Stimulated activated memory B cell treated with anti-CD40 and anti-IgM and Interleukin-4, amounts not matched to agents 10 μg/mL and 1 μg/mL and 100 μg/mL, for 72 hours (primary cell): ENCODE results near the gene CFTR.

ENCODE experiments used
- ATAC-seq: fragments of 150-1000 bp; cut with Tn5 transposase; 2 replicates; pipeline ENCODE4 v1.10.0; 2021
- H3K27ac Mint-ChIP-seq: one replicate; pipeline ENCODE4 v1.8.0; 2022; ENCODE audit warnings: mild to moderate bottlenecking, mixed read lengths
- H3K27me3 Mint-ChIP-seq: one replicate; pipeline ENCODE4 v1.8.0; 2022; ENCODE audit warnings: mixed read lengths
- H3K36me3 Mint-ChIP-seq: one replicate; pipeline ENCODE4 v1.8.0; 2022; ENCODE audit warnings: mixed read lengths
- H3K4me1 Mint-ChIP-seq: one replicate; pipeline ENCODE4 v1.8.0; 2022; ENCODE audit warnings: mixed read lengths
- H3K4me3 Mint-ChIP-seq: one replicate; pipeline ENCODE4 v1.8.0; 2022; ENCODE audit warnings: mild to moderate bottlenecking, moderate library complexity, mixed read lengths
- H3K9me3 Mint-ChIP-seq: one replicate; pipeline ENCODE4 v1.8.0; 2022; ENCODE audit warnings: mixed read lengths

CFTR gene

DNA sequence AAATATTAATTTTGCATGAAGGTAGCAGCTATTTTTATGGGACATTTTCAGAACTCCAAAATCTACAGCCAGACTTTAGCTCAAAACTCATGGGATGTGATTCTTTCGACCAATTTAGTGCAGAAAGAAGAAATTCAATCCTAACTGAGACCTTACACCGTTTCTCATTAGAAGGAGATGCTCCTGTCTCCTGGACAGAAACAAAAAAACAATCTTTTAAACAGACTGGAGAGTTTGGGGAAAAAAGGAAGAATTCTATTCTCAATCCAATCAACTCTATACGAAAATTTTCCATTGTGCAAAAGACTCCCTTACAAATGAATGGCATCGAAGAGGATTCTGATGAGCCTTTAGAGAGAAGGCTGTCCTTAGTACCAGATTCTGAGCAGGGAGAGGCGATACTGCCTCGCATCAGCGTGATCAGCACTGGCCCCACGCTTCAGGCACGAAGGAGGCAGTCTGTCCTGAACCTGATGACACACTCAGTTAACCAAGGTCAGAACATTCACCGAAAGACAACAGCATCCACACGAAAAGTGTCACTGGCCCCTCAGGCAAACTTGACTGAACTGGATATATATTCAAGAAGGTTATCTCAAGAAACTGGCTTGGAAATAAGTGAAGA is 112.3 kb downstream of the CFTR start:
- Mint-ChIP-seq H3K27me3 (no peaks in the 10 kb centered on the region), H3K27ac (no peak overlapping the region), H3K36me3 (no peaks in the 10 kb centered on the region), H3K4me1 (no peaks in the 10 kb centered on the region), H3K9me3 (no peaks in the 10 kb centered on the region), H3K4me3 (no peak overlapping the region)
- no peak for ATAC-seq

DNA sequence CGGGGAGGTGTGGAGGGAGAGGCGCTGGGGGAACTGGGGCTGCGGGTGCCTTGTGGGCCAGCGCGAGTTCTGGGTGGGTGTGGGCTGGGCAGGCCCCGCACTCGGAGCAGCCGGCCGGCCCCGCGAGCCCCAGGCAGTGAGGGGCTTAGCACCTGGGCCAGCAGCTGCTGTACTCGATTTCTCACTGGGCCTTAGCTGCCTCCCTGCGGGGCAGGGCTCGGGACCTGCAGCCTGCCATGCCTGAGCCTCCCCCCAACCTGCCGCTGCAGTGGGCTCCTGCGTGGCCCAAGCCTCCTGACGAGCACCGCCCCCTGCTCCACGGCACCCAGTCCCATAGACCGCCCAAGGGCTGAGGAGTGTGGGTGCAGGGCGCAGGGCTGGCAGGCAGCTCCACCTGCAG is 116.3 kb downstream of the CFTR start:
- Mint-ChIP-seq H3K4me1 (no peaks in the 10 kb centered on the region), H3K36me3 (no peaks in the 10 kb centered on the region), H3K27ac (no peak overlapping the region), H3K4me3 (no peak overlapping the region), H3K27me3 (no peaks in the 10 kb centered on the region), H3K9me3 (no peaks in the 10 kb centered on the region)
- ATAC-seq, result no peak

DNA sequence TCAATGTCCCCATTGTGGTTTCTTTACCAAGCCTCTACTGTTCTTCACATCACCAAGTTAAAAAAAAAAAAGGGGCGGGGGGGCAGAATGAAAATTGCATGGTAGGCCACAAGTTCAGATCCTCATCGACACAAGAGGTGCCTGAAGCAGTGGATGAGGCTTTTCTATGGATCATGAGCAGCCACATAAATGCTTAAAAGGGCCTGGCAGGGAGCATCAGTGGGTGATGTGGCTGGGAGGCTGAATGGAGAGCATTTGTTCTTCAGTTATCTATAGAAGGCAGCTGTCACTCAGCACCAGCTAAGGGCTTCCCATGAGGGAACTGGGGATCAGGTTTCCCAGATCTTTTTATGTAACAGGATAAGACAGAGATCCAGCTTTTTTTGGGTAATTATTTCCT is 117.9 kb downstream of the CFTR start:
- no peak overlapping the region for H3K27ac Mint-ChIP-seq
- no peaks in the 10 kb centered on the region for H3K4me1 Mint-ChIP-seq
- no peaks in the 10 kb centered on the region for H3K9me3 Mint-ChIP-seq
- H3K4me3 Mint-ChIP-seq, result no peak overlapping the region
- H3K27me3 Mint-ChIP-seq, result no peaks in the 10 kb centered on the region
- no peak for ATAC-seq
- no peaks in the 10 kb centered on the region for H3K36me3 Mint-ChIP-seq

- H3K27me3 Mint-ChIP-seq, result no peaks in the 10 kb centered on the region
- no peak for ATAC-seq
- no peak overlapping the region for H3K27ac Mint-ChIP-seq
- H3K4me1 Mint-ChIP-seq, result no peaks in the 10 kb centered on the region
- peaks cover under 1% of the 10 kb centered on the region for H3K9me3 Mint-ChIP-seq
- H3K4me3 Mint-ChIP-seq, result no peak overlapping the region
- H3K36me3 Mint-ChIP-seq, result no peaks in the 10 kb centered on the region
Observed at GRCh38 chr7:117600911-117601310, 121.1 kb downstream of the CFTR start.

DNA sequence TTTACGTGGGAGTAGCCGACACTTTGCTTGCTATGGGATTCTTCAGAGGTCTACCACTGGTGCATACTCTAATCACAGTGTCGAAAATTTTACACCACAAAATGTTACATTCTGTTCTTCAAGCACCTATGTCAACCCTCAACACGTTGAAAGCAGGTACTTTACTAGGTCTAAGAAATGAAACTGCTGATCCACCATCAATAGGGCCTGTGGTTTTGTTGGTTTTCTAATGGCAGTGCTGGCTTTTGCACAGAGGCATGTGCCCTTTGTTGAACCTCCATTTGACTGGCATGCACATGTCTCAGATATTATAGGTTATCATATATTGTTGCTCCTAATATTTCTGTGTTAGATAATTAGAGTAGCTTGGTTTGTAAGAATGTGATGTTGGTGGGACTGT is 123.8 kb downstream of the CFTR start:
- no peak overlapping the region for H3K27ac Mint-ChIP-seq
- ATAC-seq, result no peak
- no peak overlapping the region for H3K4me3 Mint-ChIP-seq
- no peaks in the 10 kb centered on the region for H3K4me1 Mint-ChIP-seq
- no peaks in the 10 kb centered on the region for H3K27me3 Mint-ChIP-seq
- H3K9me3 Mint-ChIP-seq, result peaks cover 2% of the 10 kb centered on the region
- no peaks in the 10 kb centered on the region for H3K36me3 Mint-ChIP-seq

DNA sequence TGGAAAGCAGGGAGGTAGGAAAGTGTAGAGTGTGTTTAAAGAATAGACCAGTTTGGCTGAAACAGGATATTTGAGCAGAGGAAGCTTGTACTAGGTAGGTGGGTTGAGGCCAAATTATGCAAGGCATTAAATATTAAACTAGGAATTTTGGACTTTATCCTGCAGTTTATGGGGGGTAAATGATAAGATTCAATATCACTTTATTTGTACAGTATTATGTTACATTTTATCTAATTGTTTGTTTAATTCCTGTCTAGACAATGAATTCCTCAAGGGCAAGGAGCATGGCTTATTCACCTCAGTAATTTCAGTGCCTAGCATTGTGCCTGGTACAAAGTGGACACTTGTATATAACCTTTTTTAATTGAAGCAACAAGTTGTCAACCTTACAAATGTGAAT is 125.9 kb downstream of the CFTR start:
- ATAC-seq, result no peak
- H3K4me3 Mint-ChIP-seq, result no peak overlapping the region
- no peak overlapping the region for H3K27ac Mint-ChIP-seq
- no peaks in the 10 kb centered on the region for H3K36me3 Mint-ChIP-seq
- H3K9me3 Mint-ChIP-seq, result peaks cover 2% of the 10 kb centered on the region
- no peaks in the 10 kb centered on the region for H3K4me1 Mint-ChIP-seq
- H3K27me3 Mint-ChIP-seq, result no peaks in the 10 kb centered on the region

- H3K36me3 Mint-ChIP-seq, result no peaks in the 10 kb centered on the region
Observed at GRCh38 chr7:117606132-117606531, 126.3 kb downstream of the CFTR start.

DNA sequence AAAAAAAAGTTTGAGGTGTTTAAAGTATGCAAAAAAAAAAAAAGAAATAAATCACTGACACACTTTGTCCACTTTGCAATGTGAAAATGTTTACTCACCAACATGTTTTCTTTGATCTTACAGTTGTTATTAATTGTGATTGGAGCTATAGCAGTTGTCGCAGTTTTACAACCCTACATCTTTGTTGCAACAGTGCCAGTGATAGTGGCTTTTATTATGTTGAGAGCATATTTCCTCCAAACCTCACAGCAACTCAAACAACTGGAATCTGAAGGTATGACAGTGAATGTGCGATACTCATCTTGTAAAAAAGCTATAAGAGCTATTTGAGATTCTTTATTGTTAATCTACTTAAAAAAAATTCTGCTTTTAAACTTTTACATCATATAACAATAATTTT is 130.6 kb downstream of the CFTR start:
- H3K36me3 Mint-ChIP-seq, result no peaks in the 10 kb centered on the region
- H3K27ac Mint-ChIP-seq, result no peak overlapping the region
- no peak overlapping the region for H3K4me3 Mint-ChIP-seq
- no peaks in the 10 kb centered on the region for H3K4me1 Mint-ChIP-seq
- peaks cover 2% of the 10 kb centered on the region for H3K9me3 Mint-ChIP-seq
- H3K27me3 Mint-ChIP-seq, result no peaks in the 10 kb centered on the region
- no peak for ATAC-seq

More at GRCh38 chr7:117606132-117606531, 126.3 kb downstream of the CFTR start:
- no peak for ATAC-seq
- Mint-ChIP-seq H3K4me3 (no peak overlapping the region), H3K4me1 (no peaks in the 10 kb centered on the region), H3K27me3 (no peaks in the 10 kb centered on the region), H3K27ac (no peak overlapping the region), H3K9me3 (peaks cover 2% of the 10 kb centered on the region)

DNA sequence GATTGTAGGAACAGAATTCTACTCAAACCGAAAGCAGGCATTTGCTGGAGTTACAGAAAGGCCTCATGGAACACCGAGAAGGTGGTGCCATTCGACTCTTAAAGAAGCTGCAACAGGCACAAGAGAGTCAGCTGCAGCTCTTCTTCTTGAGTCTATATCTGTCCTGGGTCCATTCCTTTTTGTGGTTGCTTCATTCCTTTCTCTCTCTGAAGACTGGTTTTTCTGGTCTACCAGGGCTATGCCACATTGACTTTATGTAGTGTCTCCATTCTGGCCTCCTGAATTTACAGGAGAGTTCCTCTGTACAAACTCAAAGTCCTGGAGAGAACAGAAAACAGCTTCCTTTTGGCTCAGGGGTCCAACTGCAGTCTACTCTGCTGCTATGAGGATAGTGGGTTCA is 132.8 kb downstream of the CFTR start:
- peak; percentile 8 for ATAC-seq
- Mint-ChIP-seq H3K9me3 (no peaks in the 10 kb centered on the region), H3K27me3 (no peaks in the 10 kb centered on the region)

DNA sequence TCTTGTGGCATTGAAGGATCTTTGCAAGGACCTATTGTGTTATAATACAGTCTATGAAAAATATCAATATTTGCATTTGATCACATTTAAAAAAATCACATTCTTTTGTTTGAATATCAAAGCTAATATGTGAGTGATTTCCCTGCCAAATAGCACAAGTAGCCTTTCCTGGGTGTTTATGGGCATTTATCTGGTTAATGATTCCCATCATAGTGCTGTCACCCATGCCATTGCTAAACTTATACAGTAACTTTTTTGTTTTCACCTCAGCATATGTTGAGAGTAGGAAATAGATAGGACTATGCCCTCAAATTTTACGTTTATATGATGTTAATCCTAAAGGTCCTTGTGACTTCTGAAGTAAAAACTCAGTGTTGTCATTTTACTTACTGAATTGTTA is 136.9 kb downstream of the CFTR start:
- Mint-ChIP-seq H3K4me3 (no peak overlapping the region), H3K36me3 (no peaks in the 10 kb centered on the region), H3K9me3 (no peaks in the 10 kb centered on the region), H3K27me3 (no peaks in the 10 kb centered on the region), H3K4me1 (no peaks in the 10 kb centered on the region), H3K27ac (no peak overlapping the region)
- no peak for ATAC-seq

More for the DNA sequence above, 132.8 kb downstream of the CFTR start:
- Mint-ChIP-seq H3K4me1 (no peaks in the 10 kb centered on the region), H3K4me3 (no peak overlapping the region), H3K36me3 (no peaks in the 10 kb centered on the region), H3K27ac (no peak overlapping the region)

GRCh38 chr7:117619681-117620080 is 139.9 kb downstream of the CFTR start:
- H3K27ac Mint-ChIP-seq, result no peak overlapping the region
- H3K9me3 Mint-ChIP-seq, result no peaks in the 10 kb centered on the region

GRCh38 chr7:117621075-117621618 is 141.3 kb downstream of the CFTR start:
- H3K4me1 Mint-ChIP-seq, result no peaks in the 10 kb centered on the region
- H3K4me3 Mint-ChIP-seq, result no peak overlapping the region
- no peak overlapping the region for H3K27ac Mint-ChIP-seq
- H3K9me3 Mint-ChIP-seq, result no peaks in the 10 kb centered on the region
- no peaks in the 10 kb centered on the region for H3K36me3 Mint-ChIP-seq
- H3K27me3 Mint-ChIP-seq, result no peaks in the 10 kb centered on the region
- ATAC-seq, result no peak

More at GRCh38 chr7:117619681-117620080, 139.9 kb downstream of the CFTR start:
- no peak overlapping the region for H3K4me3 Mint-ChIP-seq
- no peak for ATAC-seq
- H3K36me3 Mint-ChIP-seq, result no peaks in the 10 kb centered on the region
- H3K27me3 Mint-ChIP-seq, result no peaks in the 10 kb centered on the region
- H3K4me1 Mint-ChIP-seq, result no peaks in the 10 kb centered on the region

GRCh38 chr7:117623606-117624005 is 143.8 kb downstream of the CFTR start:
- no peaks in the 10 kb centered on the region for H3K4me1 Mint-ChIP-seq

DNA sequence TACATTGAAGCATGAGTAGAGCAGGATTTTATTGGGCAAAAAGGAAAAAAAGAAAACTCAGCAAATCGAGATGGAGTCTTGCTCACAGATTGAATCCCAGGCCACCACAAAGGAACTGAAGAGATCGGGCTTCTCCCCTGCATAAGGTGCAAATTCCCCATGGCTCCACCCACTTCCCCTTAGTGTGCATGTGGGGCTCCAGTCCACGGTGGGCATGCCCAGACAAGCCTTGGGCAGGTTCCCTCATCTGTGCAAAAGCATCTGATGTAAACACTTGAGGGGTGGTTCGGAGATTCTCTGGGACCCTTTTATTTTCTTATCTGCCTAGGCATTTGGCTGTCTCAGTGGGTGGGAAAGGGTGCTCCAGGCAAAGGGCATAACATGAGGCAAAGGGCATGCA is 150.7 kb downstream of the CFTR start:
- Mint-ChIP-seq H3K36me3 (no peaks in the 10 kb centered on the region), H3K27ac (no peak overlapping the region)
- no peak for ATAC-seq

More at GRCh38 chr7:117623606-117624005, 143.8 kb downstream of the CFTR start:
- H3K27me3 Mint-ChIP-seq, result no peaks in the 10 kb centered on the region
- no peak overlapping the region for H3K27ac Mint-ChIP-seq
- H3K9me3 Mint-ChIP-seq, result no peaks in the 10 kb centered on the region
- H3K4me3 Mint-ChIP-seq, result no peak overlapping the region
- H3K36me3 Mint-ChIP-seq, result no peaks in the 10 kb centered on the region
- ATAC-seq, result no peak

GRCh38 chr7:117630907-117631564 is 151.2 kb downstream of the CFTR start:
- no peaks in the 10 kb centered on the region for H3K27me3 Mint-ChIP-seq
- no peak overlapping the region for H3K27ac Mint-ChIP-seq
- H3K36me3 Mint-ChIP-seq, result no peaks in the 10 kb centered on the region

More for the DNA sequence above, 150.7 kb downstream of the CFTR start:
- Mint-ChIP-seq H3K9me3 (peaks cover 5% of the 10 kb centered on the region), H3K4me3 (no peak overlapping the region), H3K4me1 (no peaks in the 10 kb centered on the region), H3K27me3 (no peaks in the 10 kb centered on the region)

DNA sequence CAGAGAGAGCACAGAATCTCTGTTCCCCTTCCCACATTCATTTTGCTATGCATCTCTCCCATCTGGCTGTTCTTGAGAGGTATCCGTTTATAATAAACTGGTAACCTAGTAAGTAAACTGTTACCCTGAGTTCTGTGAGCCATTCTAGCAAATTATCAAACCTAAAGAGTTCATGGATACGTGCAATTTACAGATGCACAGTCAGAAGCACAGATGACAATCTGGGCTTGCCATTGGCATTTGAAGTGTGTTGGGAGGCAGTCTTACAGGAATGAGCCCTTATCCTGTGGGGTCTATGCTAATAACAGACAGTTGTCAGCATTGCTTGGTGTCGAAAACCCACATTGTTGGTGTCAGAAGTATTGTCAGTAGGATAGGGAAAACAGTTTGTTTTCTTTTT is 151.8 kb downstream of the CFTR start:
- no peak for ATAC-seq
- no peaks in the 10 kb centered on the region for H3K36me3 Mint-ChIP-seq
- peaks cover 5% of the 10 kb centered on the region for H3K9me3 Mint-ChIP-seq
- H3K4me3 Mint-ChIP-seq, result no peak overlapping the region
- no peak overlapping the region for H3K27ac Mint-ChIP-seq
- no peaks in the 10 kb centered on the region for H3K4me1 Mint-ChIP-seq
- no peaks in the 10 kb centered on the region for H3K27me3 Mint-ChIP-seq

More at GRCh38 chr7:117630907-117631564, 151.2 kb downstream of the CFTR start:
- no peaks in the 10 kb centered on the region for H3K4me1 Mint-ChIP-seq
- H3K9me3 Mint-ChIP-seq, result peaks cover 5% of the 10 kb centered on the region
- no peak overlapping the region for H3K4me3 Mint-ChIP-seq
- no peak for ATAC-seq
